WTC11 (cell line): ENCODE results near the gene S1PR5. TPM values are rescaled to one million over a fixed set of nuclear protein-coding genes. Genes with fewer than 3 reads are reported as not detected.

ENCODE experiments used
- EMX1 ChIP-seq: fragments of 250-450 bp; sonication (Bioruptor Pico); IDR thresholded peaks from 2 replicates; pipeline ENCODE4 v1.8.0; 2021; ENCODE audit warnings: mild to moderate bottlenecking
- ESRRA ChIP-seq: sonication (generic); formaldehyde crosslinking; IDR thresholded peaks from 2 replicates; pipeline ENCODE4 v1.8.1; 2022; ENCODE audit warnings: mild to moderate bottlenecking, missing genetic modification reagents, borderline replicate concordance
- ETV6 ChIP-seq: sonication (generic); formaldehyde crosslinking; IDR thresholded peaks from 2 replicates; pipeline ENCODE4 v1.8.1; 2022; ENCODE audit warnings: mild to moderate bottlenecking, missing genetic modification reagents
- GABPB1 ChIP-seq: sonication (generic); formaldehyde crosslinking; IDR thresholded peaks from 2 replicates; pipeline ENCODE4 v1.8.1; 2023; ENCODE audit warnings: mild to moderate bottlenecking, missing genetic modification reagents
- MXD4 ChIP-seq: fragments of 250-450 bp; sonication (Bioruptor Pico); IDR thresholded peaks from 2 replicates; pipeline ENCODE4 v1.8.0; 2021; ENCODE audit warnings: mild to moderate bottlenecking, moderate library complexity, borderline replicate concordance
- NR3C1 ChIP-seq: sonication (generic); formaldehyde crosslinking; conservative IDR thresholded peaks from 2 replicates; pipeline ENCODE4 v1.8.1; 2023; ENCODE audit warnings: low read depth, mild to moderate bottlenecking, missing genetic modification reagents
- RORB ChIP-seq: fragments of 250-450 bp; sonication (Bioruptor Pico); IDR thresholded peaks from 2 replicates; pipeline ENCODE4 v1.9.0; 2021; ENCODE audit warnings: mild to moderate bottlenecking
- ZNF396 ChIP-seq: fragments of 250-450 bp; sonication (Bioruptor Pico); IDR thresholded peaks from 2 replicates; pipeline ENCODE4 v1.8.0; 2021; ENCODE audit warnings: mild to moderate bottlenecking, moderate library complexity, borderline replicate concordance
- ZNF423 ChIP-seq: fragments of 250-450 bp; sonication (Bioruptor Pico); IDR thresholded peaks from 2 replicates; pipeline ENCODE4 v2.1.2; 2022; ENCODE audit warnings: mild to moderate bottlenecking, moderate library complexity
- total RNA-seq: library from RNA; stranded (reverse); gene quantifications from 3 replicates; pipeline ENCODE4 v1.2.3, GENCODE V29; 2021
- TF ChIP-seq, protein P1 (sequence below): sonication (generic); formaldehyde crosslinking; IDR thresholded peaks from 2 replicates; pipeline ENCODE4 v1.8.1; 2023; ENCODE audit warnings: mild to moderate bottlenecking, missing genetic modification reagents
- TF ChIP-seq, protein P2 (sequence below): sonication (generic); formaldehyde crosslinking; IDR thresholded peaks from 2 replicates; pipeline ENCODE4 v1.8.0; 2023; ENCODE audit warnings: missing genetic modification reagents, mild to moderate bottlenecking, borderline replicate concordance
- TF ChIP-seq, protein P3 (sequence below): sonication (generic); formaldehyde crosslinking; IDR thresholded peaks from 2 replicates; pipeline ENCODE4 v1.8.0; 2022; ENCODE audit warnings: mild to moderate bottlenecking, missing genetic modification reagents
- TF ChIP-seq, protein P4 (sequence below): sonication (generic); formaldehyde crosslinking; IDR thresholded peaks from 2 replicates; pipeline ENCODE4 v1.8.1; 2023; ENCODE audit warnings: mild to moderate bottlenecking, missing genetic modification reagents
- TF ChIP-seq, protein P5 (sequence below): sonication (generic); formaldehyde crosslinking; IDR thresholded peaks from 2 replicates; pipeline ENCODE4 v1.8.1; 2023; ENCODE audit warnings: mild to moderate bottlenecking, moderate library complexity, missing genetic modification reagents
- TF ChIP-seq, protein P6 (sequence below): sonication (generic); formaldehyde crosslinking; IDR thresholded peaks from 2 replicates; pipeline ENCODE4 v1.8.0; 2023; ENCODE audit warnings: mild to moderate bottlenecking, missing genetic modification reagents
- TF ChIP-seq, protein P7 (sequence below): sonication (generic); formaldehyde crosslinking; IDR thresholded peaks from 2 replicates; pipeline ENCODE4 v1.8.1; 2022; ENCODE audit warnings: low read depth, missing genetic modification reagents, borderline replicate concordance
- TF ChIP-seq, protein P8 (sequence below): fragments of 200-600 bp; IDR thresholded peaks from 2 replicates; pipeline ENCODE4 v1.8.0; 2022; ENCODE audit warnings: antibody characterized with exemption
- TF ChIP-seq, protein P9 (sequence below): fragments of 250-450 bp; sonication (Bioruptor Pico); IDR thresholded peaks from 2 replicates; pipeline ENCODE4 v1.9.0; 2021; ENCODE audit warnings: mild to moderate bottlenecking, borderline replicate concordance

Gene S1PR5
- total RNA-seq, 1 experiment from 2014 or later, result 5.4 TPM

DNA sequence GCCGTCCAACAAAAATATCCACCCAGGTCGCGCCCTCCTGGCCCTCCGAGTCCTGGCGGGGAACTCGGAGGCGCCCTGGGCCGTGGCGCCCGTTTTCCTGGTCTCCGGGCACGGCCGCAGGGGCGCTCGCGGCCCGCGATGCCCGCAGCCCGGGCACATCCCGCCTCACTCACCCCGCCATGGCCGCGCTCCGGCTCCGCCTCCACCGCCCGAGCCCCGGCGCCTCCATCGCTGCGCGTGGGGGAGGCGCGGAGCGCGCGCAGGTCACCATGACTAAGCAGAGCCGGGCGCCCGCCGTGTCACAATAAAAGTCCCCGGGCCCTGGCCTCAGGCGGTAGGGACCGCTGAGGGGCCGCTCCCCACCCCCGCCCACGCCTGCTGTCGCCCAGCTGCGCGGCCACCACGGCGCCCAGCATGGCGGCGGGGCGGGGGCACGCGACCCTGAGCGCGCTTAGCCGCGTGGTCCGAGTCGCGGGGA is 14.7 kb downstream of the S1PR5 start (continued):
- TF ChIP-seq, protein P1, sequence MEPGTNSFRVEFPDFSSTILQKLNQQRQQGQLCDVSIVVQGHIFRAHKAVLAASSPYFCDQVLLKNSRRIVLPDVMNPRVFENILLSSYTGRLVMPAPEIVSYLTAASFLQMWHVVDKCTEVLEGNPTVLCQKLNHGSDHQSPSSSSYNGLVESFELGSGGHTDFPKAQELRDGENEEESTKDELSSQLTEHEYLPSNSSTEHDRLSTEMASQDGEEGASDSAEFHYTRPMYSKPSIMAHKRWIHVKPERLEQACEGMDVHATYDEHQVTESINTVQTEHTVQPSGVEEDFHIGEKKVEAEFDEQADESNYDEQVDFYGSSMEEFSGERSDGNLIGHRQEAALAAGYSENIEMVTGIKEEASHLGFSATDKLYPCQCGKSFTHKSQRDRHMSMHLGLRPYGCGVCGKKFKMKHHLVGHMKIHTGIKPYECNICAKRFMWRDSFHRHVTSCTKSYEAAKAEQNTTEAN (CRISPR knock-in tag), result peak; percentile 68; the same call in 1 of the 2 replicates
- TF ChIP-seq, protein P2, sequence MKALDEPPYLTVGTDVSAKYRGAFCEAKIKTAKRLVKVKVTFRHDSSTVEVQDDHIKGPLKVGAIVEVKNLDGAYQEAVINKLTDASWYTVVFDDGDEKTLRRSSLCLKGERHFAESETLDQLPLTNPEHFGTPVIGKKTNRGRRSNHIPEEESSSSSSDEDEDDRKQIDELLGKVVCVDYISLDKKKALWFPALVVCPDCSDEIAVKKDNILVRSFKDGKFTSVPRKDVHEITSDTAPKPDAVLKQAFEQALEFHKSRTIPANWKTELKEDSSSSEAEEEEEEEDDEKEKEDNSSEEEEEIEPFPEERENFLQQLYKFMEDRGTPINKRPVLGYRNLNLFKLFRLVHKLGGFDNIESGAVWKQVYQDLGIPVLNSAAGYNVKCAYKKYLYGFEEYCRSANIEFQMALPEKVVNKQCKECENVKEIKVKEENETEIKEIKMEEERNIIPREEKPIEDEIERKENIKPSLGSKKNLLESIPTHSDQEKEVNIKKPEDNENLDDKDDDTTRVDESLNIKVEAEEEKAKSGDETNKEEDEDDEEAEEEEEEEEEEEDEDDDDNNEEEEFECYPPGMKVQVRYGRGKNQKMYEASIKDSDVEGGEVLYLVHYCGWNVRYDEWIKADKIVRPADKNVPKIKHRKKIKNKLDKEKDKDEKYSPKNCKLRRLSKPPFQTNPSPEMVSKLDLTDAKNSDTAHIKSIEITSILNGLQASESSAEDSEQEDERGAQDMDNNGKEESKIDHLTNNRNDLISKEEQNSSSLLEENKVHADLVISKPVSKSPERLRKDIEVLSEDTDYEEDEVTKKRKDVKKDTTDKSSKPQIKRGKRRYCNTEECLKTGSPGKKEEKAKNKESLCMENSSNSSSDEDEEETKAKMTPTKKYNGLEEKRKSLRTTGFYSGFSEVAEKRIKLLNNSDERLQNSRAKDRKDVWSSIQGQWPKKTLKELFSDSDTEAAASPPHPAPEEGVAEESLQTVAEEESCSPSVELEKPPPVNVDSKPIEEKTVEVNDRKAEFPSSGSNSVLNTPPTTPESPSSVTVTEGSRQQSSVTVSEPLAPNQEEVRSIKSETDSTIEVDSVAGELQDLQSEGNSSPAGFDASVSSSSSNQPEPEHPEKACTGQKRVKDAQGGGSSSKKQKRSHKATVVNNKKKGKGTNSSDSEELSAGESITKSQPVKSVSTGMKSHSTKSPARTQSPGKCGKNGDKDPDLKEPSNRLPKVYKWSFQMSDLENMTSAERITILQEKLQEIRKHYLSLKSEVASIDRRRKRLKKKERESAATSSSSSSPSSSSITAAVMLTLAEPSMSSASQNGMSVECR (CRISPR knock-in tag), result no peak
- TF ChIP-seq NR3C1 (CRISPR knock-in tag) (no peak), ETV6 (peak; percentile 41; the same call in 1 of the 2 replicates), ZNF423 (CRISPR knock-in tag) (peak; percentile 99), GABPB1 (CRISPR knock-in tag) (no peak), EMX1 (CRISPR knock-in tag) (no peak), RORB (CRISPR knock-in tag) (no peak), ESRRA (CRISPR knock-in tag) (no peak), MXD4 (CRISPR knock-in tag) (no peak), ZNF396 (CRISPR knock-in tag) (no peak)
- TF ChIP-seq, protein P3, sequence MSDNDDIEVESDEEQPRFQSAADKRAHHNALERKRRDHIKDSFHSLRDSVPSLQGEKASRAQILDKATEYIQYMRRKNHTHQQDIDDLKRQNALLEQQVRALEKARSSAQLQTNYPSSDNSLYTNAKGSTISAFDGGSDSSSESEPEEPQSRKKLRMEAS (CRISPR knock-in tag), result peak; percentile 59; the same call in 1 of the 2 replicates
- TF ChIP-seq, protein P4, sequence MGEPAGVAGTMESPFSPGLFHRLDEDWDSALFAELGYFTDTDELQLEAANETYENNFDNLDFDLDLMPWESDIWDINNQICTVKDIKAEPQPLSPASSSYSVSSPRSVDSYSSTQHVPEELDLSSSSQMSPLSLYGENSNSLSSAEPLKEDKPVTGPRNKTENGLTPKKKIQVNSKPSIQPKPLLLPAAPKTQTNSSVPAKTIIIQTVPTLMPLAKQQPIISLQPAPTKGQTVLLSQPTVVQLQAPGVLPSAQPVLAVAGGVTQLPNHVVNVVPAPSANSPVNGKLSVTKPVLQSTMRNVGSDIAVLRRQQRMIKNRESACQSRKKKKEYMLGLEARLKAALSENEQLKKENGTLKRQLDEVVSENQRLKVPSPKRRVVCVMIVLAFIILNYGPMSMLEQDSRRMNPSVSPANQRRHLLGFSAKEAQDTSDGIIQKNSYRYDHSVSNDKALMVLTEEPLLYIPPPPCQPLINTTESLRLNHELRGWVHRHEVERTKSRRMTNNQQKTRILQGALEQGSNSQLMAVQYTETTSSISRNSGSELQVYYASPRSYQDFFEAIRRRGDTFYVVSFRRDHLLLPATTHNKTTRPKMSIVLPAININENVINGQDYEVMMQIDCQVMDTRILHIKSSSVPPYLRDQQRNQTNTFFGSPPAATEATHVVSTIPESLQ (CRISPR knock-in tag), result no peak
- TF ChIP-seq, protein P5, sequence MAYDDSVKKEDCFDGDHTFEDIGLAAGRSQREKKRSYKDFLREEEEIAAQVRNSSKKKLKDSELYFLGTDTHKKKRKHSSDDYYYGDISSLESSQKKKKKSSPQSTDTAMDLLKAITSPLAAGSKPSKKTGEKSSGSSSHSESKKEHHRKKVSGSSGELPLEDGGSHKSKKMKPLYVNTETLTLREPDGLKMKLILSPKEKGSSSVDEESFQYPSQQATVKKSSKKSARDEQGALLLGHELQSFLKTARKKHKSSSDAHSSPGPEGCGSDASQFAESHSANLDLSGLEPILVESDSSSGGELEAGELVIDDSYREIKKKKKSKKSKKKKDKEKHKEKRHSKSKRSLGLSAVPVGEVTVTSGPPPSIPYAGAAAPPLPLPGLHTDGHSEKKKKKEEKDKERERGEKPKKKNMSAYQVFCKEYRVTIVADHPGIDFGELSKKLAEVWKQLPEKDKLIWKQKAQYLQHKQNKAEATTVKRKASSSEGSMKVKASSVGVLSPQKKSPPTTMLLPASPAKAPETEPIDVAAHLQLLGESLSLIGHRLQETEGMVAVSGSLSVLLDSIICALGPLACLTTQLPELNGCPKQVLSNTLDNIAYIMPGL (CRISPR knock-in tag), result peak; percentile 58; the same call in 1 of the 2 replicates
- TF ChIP-seq, protein P6, sequence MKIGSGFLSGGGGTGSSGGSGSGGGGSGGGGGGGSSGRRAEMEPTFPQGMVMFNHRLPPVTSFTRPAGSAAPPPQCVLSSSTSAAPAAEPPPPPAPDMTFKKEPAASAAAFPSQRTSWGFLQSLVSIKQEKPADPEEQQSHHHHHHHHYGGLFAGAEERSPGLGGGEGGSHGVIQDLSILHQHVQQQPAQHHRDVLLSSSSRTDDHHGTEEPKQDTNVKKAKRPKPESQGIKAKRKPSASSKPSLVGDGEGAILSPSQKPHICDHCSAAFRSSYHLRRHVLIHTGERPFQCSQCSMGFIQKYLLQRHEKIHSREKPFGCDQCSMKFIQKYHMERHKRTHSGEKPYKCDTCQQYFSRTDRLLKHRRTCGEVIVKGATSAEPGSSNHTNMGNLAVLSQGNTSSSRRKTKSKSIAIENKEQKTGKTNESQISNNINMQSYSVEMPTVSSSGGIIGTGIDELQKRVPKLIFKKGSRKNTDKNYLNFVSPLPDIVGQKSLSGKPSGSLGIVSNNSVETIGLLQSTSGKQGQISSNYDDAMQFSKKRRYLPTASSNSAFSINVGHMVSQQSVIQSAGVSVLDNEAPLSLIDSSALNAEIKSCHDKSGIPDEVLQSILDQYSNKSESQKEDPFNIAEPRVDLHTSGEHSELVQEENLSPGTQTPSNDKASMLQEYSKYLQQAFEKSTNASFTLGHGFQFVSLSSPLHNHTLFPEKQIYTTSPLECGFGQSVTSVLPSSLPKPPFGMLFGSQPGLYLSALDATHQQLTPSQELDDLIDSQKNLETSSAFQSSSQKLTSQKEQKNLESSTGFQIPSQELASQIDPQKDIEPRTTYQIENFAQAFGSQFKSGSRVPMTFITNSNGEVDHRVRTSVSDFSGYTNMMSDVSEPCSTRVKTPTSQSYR (CRISPR knock-in tag), result no peak
- TF ChIP-seq, protein P7, sequence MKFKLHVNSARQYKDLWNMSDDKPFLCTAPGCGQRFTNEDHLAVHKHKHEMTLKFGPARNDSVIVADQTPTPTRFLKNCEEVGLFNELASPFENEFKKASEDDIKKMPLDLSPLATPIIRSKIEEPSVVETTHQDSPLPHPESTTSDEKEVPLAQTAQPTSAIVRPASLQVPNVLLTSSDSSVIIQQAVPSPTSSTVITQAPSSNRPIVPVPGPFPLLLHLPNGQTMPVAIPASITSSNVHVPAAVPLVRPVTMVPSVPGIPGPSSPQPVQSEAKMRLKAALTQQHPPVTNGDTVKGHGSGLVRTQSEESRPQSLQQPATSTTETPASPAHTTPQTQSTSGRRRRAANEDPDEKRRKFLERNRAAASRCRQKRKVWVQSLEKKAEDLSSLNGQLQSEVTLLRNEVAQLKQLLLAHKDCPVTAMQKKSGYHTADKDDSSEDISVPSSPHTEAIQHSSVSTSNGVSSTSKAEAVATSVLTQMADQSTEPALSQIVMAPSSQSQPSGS (CRISPR knock-in tag), result no peak
- TF ChIP-seq, protein P8, sequence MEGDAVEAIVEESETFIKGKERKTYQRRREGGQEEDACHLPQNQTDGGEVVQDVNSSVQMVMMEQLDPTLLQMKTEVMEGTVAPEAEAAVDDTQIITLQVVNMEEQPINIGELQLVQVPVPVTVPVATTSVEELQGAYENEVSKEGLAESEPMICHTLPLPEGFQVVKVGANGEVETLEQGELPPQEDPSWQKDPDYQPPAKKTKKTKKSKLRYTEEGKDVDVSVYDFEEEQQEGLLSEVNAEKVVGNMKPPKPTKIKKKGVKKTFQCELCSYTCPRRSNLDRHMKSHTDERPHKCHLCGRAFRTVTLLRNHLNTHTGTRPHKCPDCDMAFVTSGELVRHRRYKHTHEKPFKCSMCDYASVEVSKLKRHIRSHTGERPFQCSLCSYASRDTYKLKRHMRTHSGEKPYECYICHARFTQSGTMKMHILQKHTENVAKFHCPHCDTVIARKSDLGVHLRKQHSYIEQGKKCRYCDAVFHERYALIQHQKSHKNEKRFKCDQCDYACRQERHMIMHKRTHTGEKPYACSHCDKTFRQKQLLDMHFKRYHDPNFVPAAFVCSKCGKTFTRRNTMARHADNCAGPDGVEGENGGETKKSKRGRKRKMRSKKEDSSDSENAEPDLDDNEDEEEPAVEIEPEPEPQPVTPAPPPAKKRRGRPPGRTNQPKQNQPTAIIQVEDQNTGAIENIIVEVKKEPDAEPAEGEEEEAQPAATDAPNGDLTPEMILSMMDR, result no peak
- TF ChIP-seq, protein P9, sequence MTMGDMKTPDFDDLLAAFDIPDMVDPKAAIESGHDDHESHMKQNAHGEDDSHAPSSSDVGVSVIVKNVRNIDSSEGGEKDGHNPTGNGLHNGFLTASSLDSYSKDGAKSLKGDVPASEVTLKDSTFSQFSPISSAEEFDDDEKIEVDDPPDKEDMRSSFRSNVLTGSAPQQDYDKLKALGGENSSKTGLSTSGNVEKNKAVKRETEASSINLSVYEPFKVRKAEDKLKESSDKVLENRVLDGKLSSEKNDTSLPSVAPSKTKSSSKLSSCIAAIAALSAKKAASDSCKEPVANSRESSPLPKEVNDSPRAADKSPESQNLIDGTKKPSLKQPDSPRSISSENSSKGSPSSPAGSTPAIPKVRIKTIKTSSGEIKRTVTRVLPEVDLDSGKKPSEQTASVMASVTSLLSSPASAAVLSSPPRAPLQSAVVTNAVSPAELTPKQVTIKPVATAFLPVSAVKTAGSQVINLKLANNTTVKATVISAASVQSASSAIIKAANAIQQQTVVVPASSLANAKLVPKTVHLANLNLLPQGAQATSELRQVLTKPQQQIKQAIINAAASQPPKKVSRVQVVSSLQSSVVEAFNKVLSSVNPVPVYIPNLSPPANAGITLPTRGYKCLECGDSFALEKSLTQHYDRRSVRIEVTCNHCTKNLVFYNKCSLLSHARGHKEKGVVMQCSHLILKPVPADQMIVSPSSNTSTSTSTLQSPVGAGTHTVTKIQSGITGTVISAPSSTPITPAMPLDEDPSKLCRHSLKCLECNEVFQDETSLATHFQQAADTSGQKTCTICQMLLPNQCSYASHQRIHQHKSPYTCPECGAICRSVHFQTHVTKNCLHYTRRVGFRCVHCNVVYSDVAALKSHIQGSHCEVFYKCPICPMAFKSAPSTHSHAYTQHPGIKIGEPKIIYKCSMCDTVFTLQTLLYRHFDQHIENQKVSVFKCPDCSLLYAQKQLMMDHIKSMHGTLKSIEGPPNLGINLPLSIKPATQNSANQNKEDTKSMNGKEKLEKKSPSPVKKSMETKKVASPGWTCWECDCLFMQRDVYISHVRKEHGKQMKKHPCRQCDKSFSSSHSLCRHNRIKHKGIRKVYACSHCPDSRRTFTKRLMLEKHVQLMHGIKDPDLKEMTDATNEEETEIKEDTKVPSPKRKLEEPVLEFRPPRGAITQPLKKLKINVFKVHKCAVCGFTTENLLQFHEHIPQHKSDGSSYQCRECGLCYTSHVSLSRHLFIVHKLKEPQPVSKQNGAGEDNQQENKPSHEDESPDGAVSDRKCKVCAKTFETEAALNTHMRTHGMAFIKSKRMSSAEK, result no peak
- TF ChIP-seq, all 79 proteins: peak for 22
